Stimulated activated CD4-positive, alpha-beta T cell treated with anti-CD3 and anti-CD28 coated beads, TNF-alpha, amount 100 ng/mL, for 4 hours (primary cell): ENCODE results near the gene RTN4.
"Not testable (repeated sequence)": the region's sequence is repeated elsewhere in the genome, so short reads cannot be mapped to it uniquely, and the experiment has no call there.

Source experiments
- DNase-seq, 3 experiments: peaks; one replicate each; pipeline ENCODE4 v3.0.0-alpha.2; 2020; ENCODE audit warnings: low read depth in 3 of 3

RTN4 gene, protein sequence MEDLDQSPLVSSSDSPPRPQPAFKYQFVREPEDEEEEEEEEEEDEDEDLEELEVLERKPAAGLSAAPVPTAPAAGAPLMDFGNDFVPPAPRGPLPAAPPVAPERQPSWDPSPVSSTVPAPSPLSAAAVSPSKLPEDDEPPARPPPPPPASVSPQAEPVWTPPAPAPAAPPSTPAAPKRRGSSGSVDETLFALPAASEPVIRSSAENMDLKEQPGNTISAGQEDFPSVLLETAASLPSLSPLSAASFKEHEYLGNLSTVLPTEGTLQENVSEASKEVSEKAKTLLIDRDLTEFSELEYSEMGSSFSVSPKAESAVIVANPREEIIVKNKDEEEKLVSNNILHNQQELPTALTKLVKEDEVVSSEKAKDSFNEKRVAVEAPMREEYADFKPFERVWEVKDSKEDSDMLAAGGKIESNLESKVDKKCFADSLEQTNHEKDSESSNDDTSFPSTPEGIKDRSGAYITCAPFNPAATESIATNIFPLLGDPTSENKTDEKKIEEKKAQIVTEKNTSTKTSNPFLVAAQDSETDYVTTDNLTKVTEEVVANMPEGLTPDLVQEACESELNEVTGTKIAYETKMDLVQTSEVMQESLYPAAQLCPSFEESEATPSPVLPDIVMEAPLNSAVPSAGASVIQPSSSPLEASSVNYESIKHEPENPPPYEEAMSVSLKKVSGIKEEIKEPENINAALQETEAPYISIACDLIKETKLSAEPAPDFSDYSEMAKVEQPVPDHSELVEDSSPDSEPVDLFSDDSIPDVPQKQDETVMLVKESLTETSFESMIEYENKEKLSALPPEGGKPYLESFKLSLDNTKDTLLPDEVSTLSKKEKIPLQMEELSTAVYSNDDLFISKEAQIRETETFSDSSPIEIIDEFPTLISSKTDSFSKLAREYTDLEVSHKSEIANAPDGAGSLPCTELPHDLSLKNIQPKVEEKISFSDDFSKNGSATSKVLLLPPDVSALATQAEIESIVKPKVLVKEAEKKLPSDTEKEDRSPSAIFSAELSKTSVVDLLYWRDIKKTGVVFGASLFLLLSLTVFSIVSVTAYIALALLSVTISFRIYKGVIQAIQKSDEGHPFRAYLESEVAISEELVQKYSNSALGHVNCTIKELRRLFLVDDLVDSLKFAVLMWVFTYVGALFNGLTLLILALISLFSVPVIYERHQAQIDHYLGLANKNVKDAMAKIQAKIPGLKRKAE

DNA sequence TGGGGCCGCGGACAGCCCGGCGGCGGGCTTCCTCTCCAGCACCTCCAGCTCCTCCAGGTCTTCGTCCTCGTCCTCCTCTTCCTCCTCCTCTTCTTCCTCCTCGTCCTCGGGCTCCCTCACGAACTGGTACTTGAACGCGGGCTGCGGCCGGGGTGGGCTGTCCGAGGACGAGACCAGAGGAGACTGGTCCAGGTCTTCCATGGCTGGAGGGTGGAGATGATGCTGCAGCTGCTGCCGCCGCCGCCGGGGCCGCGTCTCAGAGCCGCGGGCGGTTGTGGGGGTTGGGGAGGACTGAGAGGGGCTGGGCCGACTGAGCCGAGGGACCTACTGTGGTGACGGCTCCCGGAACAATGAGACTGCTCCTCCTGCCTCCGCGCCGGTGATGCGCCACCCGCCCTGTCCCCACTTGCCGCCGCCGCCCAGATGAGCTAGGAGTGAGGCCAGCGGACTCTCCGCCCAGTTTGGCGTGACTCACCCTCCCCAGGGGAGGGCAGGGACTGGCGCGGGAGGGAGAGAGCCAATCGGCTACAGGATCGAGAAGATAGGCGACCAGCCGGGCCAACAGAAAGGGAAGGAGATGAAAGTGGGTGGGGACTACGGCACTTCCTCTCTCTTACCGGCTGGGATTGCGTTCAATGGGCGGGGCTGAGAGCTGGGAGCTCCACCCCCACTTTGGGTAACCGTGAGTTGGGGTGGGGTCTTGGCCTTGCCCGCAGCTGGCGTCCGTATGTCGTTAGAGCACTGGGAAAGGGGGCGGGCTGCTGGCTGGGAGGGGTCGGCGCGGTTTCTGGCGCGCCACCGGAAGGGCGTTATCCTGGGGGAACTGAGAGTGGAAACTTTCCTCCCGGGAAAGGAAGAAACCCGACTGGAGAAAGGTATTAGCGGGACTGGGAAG is at the start of gene RTN4:
Gene RTN4, minus strand, starts transcription at position 352 of the 895 bp plus-strand sequence. Its CDS starts 151 bp downstream, at position 201.
- peak; percentile 88 to 98 (median 98) for DNase-seq

DNA sequence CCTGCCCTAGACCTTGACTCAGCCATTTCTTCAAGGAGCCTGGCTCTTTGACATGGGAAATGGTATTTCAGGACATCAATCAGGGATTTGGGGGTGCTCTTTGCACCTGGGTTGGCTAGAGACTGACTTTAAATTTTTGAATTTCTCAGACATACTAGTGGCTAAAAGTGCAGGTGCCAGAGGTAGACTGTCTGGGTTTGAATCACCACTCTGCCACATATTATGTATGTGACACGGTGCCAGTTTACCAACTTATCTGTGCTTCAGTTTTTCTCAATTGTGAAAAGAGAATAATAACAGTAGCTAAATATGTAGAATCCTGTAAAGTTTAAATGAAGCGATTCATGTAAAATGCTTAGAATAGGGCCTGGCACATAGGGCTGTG is 49.2 kb upstream of the RTN4 start:
- DNase-seq: no peak

DNA sequence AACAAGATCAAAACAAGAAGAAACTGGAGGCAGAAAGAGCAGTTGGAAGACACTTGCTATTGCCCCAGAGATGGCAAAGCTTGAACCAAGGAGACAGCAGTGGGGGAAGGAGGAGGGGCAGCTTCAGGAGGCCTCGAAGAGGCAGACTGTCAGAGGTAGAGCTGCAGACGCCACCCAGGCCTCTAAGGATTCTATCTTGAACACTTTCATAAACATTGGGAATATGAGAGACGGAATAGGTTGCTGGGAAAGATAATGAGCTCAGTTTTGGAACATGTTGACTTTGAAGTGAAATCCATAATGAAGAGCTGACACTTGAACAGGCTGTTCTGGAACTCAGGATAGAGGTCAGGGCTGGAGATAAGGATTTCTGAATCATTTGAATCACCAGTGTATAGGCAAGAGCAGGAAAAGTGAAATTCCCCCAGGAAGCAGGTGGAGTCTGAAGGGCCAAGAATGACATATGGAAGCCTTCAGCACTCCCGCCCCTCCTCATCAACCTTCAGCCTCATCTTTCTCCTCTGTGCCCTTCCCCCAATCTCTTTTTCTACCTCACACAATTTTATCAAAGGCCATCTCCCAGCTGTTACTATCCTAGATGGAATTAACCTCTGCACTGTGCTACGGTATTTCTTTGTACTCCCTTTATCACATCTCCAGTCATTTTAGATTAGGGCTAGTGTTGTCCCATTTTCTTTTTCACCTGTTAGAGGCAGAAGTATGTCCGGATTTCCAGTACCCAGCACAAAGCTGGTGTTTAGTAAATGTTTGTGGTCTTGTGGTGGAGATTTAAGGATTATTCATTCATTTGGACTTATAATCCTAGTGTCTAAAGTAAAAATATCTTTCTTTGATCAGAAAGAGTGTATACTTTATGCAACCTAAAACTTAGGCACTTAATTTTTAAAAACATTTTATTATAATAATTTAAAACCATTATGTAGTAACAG is 47.5 kb upstream of the RTN4 start:
- DNase-seq: no peak

DNA sequence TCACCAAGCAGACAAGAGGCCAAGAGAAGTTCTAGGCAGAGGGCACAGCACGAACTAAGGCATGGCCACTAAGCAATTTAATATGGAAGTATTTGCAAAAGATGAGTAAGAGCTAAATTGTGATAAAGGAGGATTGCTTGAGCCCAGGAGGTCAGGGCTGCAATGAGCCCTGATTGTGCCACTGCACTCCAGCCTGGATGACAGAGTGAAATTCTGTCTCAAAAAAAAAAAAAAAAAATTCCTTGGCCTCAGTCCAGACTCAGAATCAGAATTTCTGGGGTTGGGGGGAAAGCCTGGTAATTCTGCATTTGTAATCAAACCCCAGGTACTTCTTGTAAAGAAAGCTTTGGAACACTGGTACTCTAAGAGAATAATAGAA is 46.8 kb upstream of the RTN4 start:
- no peak for DNase-seq

DNA sequence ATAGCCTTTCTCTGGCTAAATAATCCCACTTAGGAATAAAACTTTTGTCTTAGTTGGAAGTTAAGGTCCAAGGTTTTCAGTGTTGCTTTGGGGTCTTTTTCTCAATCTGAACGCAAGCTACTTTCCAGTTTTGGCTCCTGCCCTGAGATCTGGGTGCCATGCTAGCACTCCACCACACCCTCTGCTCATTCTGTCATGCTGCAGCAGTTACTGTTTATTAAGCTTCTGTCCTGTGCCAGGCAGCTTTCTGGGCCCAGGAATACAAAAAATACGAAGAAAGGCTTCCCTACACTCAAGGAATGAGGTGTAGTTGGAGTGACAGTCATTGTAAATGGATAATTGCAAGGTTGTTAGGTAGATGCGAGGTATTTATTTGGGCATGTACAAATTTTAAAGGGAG is 46.3 kb upstream of the RTN4 start:
- no peak for DNase-seq

DNA sequence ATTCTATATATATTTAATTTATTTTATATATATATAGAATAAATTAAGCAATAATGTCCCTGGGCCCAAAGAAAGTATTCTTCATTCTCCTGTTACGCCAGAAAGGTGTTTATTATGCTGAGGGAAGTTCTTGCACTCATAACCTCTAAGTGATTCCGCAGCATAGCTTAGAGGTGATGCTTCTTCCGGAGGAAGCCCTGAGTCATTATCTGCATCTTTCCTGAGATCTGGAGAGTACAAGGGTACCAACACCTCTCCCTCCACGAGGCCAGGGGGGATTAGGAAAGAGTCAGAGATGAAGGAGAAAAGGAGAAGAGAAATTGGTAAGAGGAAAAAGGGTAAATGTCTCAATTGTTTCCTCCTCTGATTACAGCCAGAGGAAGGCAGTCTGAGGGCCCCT is 43.1 kb upstream of the RTN4 start:
- no peak for DNase-seq

DNA sequence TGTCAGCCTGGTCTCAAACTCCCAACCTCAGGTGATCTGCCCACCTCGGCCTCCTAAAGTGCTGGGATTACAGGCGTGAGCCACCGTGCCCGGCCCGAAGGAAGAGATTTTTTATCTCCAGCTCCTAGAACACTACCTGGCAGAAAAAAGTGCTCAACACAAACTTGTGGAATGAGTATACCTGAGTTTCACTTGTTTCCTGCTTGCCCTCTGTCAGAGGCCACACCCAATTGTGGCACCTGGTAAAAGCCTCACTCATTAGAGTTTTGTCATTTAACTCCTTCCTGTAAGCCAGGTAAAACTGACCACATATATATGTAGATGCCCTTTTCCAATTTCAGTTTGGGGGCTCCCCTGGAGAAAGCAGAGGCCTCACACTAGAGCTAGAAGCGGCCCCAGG is 42.2 kb upstream of the RTN4 start:
- DNase-seq: no peak

DNA sequence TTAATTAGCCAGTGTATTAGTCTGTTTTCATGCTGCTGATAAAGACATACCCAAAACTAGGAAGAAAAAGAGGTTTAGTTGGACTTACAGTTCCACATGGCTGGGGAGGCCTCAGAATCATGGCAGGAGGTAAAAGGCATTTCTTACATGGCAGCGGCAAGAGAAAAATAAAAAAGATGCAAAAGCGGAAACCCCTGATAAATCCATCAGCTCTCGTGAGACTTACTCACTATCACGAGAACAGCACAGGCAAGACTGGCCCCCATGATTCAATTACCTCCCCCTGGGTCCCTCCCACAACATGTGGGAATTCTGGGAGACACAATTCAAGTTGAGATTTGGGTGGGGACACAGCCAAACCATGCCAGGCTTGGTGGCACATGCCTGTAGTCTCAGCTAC is 41.4 kb upstream of the RTN4 start:
- DNase-seq: not testable (repeated sequence)

DNA sequence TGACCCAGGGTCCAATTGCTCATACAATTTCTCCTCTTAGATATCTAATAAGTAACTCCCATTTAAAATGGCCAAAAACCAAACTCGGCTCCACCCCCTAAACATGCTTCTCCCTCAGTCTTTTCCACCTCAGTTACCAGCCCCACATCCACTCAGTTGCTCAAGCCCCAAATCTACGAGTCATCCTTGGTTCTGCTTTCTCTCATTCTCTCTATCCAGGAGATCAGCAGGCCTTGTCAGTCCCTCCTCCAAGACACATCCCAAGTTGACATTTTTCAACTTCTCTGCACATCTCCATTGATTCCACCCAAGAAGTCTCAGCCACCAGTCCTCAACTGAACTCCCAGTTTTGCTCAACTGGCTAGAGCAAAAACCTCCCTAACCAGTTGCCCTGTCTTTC is 40.5 kb upstream of the RTN4 start:
- no peak for DNase-seq

DNA sequence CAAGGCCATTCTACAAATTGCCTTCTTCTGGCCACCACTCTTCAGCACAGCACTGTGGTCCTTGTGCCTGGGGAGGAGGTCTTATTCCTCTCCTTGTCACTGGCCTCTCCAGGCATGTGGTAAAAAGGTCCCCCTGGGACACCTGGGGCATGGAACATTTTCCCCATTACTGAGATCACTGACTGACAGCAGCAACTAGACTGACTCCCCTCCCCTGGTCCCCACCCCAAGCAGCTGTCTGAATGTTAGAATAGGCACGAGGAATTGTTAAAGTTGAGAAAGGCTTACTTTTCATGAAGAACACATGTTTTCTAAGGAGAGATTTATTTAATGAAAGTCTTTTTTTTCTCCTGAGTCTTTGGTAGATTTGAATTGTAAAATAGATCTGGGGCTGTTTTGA is 39.5 kb upstream of the RTN4 start:
- DNase-seq: no peak

DNA sequence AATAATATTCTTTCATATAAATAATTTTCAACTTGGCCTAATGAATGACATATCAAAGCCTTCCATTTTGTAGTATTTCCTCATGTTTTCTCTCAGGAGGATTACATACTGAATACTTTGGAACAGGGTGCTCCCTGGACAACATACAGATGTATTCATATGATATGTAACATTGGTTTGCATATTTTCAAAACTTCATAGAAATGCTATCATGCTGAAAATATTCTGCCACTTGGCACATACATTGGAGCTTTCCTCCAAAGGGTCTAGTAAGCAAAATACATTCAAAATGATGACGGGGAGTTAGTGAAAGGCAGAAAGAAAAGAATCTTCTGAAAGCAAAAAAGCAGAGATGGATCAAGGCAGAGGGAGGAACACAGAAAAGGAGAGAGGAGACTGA is 38.1 kb upstream of the RTN4 start:
- DNase-seq: no peak

DNA sequence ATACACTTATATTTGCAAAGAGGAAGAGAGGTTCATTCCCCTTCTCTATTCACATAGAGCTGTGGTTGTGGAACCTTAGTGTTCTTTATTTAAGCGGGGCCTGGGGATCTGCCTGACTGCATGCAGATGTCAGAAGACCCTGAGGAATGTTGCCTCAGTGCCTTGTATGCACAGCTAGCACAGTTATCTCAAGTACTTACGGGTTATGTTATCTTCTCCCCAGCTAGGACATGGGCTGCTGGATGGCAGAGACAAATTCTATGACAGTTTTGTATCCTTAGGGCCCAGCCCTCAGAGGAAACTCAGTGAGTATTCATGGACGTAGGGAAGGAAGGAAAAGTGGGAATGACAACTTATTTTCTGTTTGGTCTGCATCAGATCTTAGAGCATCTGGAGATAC is 37.7 kb upstream of the RTN4 start:
- DNase-seq: no peak

DNA sequence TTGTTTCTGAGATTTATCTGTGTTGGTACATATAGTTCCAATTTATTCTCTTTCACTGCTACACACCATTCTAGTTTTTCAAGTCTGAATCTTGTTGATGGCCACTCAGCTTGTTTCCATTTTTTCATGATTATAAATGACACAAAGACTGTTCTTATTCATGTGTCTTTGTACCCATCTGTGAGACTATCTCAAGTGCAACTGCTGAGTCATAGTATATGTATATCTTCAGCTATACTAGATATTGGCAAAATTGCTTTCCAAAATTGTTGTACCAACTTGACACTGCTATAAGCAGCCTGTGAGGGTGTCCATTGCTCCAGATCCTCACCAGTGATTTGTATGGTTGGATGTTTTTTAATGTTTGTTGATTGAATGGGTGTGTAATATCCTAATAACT is 37.2 kb upstream of the RTN4 start:
- DNase-seq: no peak

DNA sequence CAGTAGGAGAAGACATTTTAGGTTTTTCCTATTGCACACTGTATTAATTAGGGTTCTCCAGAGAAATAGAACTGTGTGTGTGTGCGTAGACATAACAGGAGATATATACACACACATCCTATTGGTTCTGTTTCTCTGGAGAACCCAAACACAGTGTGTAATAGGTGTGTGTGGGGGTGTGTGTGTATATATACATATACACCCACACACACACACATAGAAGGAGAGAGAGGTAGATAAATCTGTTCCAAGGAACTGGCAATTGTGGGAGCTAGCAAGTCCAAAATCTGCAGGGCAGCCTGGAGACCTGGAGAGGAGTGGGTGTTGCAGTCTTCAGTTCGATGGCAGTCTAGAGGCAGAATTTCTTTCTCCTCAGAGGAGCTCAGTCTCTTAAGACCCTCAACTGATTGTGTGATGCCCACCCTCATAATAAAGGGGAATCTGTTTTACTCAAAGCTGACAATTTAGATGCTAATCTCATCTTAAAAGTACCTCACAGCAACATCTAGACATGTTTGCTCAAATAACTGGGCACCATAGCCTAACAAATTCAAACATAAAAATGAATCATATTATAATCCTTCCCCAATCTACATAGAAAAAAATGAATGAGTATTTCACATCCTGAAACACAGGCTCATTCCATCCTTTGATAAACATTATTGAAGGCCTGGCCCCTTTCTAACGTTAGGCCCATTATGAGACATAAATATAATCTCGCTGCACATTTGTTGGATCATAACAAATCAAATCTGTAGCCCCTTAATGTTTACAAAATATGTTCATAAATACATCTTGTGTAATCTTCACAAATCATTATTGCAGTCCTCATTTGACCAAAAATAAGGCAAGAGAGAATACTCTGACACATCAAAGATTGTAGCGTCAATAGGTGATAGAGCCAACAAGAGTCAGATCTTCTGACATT is 35.1 kb upstream of the RTN4 start:
- no peak for DNase-seq

DNA sequence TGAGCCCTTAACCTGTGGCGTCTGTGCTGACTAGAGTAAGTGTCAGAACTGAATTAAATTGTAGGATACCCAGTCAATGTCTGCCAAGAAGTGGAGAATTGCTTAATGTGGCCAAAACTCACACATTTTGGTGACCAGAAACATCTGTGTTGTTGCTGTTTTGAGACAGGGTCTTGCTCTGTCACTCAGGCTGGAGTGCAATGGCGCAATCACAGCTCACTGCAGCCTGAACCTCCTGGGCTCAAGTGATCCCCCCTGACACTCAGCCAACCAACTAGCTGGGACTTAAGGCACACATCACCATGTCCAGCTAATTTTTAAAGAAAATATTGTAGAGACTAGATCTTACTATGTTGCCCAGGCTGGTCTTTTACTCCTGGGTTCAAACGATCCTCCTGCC is 34.4 kb upstream of the RTN4 start:
- no peak for DNase-seq

DNA sequence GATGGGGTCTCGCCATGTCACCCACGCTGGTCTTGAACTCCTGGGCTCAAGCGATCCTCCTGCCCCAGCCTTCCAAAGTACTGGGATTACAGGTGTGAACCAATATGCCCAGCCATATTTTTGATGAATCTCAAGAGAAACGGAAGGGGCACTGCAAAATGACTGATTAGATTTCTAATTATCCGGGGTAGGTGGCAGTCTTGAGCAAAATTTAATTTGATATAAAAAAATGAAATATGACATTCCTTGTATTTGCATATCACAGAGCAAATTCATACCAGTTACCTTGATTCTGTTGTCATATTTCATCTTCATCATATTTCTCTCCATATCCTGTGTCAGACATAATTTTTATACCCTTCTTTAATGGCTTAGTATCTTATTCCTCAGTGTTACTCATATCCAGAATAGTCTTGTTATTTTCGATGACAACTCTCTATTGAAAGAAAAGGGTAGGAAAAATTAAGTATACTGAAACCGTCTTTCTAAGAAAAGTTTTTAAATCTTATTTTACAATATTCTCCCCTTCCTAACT is 30.0 kb upstream of the RTN4 start:
- no peak for DNase-seq

DNA sequence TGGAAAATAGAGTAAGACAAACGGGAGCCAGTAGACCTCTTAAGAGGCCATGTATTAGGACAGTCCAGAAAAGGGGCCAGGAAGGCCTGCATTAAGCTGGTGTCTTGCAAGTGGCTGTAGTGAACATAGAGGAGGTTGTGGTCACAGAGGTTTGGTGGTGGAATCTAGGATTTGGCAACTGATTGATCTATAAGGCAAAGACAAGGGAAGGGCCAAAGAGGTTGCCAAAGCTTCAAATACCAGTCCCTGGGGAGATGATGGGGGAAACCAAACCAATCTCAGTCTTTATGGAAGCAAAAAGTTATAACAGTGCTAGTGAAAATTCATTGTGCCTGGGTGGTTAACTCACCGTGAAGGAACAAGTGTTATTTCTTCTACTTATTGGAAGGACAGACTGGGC is 28.7 kb upstream of the RTN4 start:
- DNase-seq: no peak

DNA sequence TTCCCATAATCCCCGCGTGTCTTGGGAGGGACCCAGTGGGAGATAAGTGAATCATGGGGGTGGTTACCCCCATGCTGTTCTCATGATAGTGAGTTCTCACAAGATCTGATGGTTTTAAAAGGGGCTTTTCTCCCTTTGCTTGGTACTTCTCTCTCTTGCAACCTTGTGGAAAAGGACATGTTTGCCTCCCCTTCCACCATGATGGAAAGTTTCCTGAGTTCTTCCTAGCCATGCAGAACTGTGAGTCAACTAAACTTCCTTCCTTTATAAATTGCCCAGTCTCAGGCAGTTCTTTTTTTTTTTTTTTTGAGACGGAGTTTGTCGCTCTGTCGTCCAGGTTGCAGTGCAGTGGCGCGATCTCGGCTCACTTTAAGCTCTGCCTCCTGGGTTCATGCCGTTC is 26.5 kb upstream of the RTN4 start:
- no peak for DNase-seq

DNA sequence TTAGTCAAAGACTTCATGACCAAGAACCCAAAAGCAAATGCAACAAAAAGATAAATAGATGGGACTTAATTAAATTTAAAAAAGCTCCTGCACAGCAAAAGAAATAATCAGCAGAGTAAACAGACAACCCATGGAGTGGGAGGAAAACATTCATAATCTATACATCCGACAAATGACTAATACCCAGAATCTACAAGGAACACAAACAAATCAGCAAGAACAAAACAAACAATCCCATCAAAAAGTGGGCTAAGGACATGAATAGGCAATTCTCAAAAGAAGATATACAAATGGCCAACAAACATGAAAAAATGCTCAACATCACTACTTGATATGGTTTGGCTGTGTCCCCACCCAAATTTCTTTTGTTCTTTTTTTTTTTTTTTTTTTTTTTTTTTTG is 25.8 kb upstream of the RTN4 start:
- DNase-seq: not testable (repeated sequence)
